Metanephros (tissue), 2 donors: ENCODE measurements around the gene GRM2. TPM values are rescaled to one million over a fixed set of nuclear protein-coding genes. Genes with fewer than 3 reads are reported as not detected.

ENCODE experiments used
- small RNA-seq: library from RNA; depleted of rRNA; stranded (forward); fragments of <200 nt; gene quantifications from one replicate; pipeline ENCODE3, GENCODE V24; 2014; ENCODE audit warnings: low replicate concordance
- total RNA-seq: library from RNA; depleted of rRNA; stranded (reverse); fragments of >200 nt; gene quantifications from one replicate; pipeline ENCODE4 v1.2.3, GENCODE V29; 2014

GRM2 gene
- 0.53 TPM for total RNA-seq

GRCh38 chr3:51706788-51707731 is at the start of gene GRM2:
Gene GRM2, plus strand, starts transcription at chr3:51707068. Its CDS starts 1,916 bp downstream, at chr3:51708984.

GRCh38 chr3:51670823-51671733 is 35.8 kb upstream of the GRM2 start, which contains the start of gene TEX264:
Gene TEX264, plus strand, starts transcription at chr3:51671252. Its CDS starts 3,053 bp downstream, at chr3:51674305.

Small RNA genes lying within 50 kb of the gene (small RNA-seq; reads per million reads assigned to genes)
- gene RNA5SP132: 18.8 reads per million, percentile 96 among the genes with 10 or more reads in this experiment

Other genes with a start within 250 kb of the GRM2 start
- 19.0 TPM for gene DCAF1, start 207.1 kb upstream of the GRM2 start, total RNA-seq
- 20.3 TPM for gene RAD54L2, start 168.3 kb upstream of the GRM2 start, total RNA-seq
- 50.6 TPM for gene TEX264, start 35.8 kb upstream of the GRM2 start, total RNA-seq
- not detected for gene IQCF6, start 72.2 kb downstream of the GRM2 start, total RNA-seq
- not detected for gene IQCF2, start 154.5 kb downstream of the GRM2 start, total RNA-seq
- not detected for gene IQCF5, start 168.5 kb downstream of the GRM2 start, total RNA-seq
- gene IQCF1, start 196.3 kb downstream of the GRM2 start, total RNA-seq: not detected
- gene RRP9, start 234.8 kb downstream of the GRM2 start, total RNA-seq: 14.7 TPM
- 20.0 TPM for gene PARP3, start 235.3 kb downstream of the GRM2 start, total RNA-seq
- 0.06 TPM for gene GPR62, start 248.3 kb downstream of the GRM2 start, total RNA-seq